OCI-M1 (cell line): ENCODE data around the gene MXD1.

Experiments
- DNase-seq: peaks from one replicate; lab custom pipeline; 2025; lab: John Stamatoyannopoulos, UW

The MXD1 gene

DNA sequence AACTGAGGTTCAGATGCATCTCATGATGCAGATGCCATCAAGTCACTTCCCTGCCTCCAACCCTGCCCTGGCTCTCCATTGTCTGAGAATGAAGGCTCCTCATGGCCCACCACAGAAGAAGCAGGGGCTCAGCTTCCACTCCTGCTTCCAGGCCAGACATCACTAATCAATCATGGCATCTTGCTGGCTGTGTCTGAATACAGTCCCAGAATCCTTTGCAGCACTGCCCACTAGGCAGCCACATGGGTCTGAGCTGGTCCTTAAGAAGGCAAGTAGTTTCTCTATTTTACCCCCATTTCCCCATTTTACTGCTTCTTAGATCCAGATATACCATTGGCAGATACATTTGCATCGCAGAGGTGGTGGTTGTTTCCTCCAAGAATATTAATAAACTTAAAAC, 39.2 kb downstream of the MXD1 start:
- DNase-seq, result peak; percentile 2

DNA sequence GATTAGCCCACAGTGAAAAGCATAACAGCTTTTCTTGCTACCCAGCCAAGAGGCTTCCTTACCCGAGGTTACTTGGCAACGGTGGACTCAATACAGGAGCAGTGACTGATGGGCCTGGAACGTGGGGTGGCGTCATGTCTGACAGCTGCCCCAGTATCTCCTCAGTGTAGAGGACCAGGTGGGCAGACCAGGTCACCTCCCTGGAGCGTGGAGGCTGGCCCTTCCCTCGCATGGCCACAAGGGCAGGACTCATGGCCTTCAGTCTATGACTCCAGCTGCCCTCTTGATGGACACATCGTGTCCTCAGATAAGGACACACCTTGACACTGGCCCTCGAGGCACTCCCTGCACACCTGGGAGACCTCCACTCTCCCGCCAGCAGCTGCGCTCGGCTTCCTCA, 40.1 kb downstream of the MXD1 start:
- DNase-seq, result no peak

DNA sequence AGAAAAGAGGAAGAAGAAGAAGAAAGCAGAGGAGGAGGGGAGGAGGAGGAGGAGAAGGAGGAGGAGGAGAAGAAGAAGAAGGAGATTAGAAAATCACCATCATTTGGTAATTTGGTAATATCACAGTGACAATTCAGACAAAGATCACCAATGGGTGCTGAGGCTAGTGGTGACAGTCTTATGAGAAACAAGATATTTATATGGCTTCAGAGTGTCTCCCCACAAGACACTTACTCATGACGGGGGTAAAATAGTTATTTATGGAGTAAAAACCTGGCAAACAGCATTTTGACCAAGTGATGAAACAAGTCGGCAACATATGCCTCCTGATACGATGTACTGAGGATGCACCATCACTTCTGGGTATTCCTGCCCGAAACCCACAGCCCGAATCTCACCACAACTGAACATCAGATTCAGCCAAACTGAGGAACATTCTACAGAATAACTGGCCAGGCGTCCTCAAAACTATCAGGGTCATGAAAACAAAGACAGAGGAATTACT, 41.6 kb downstream of the MXD1 start:
- DNase-seq, result peak; percentile 71

DNA sequence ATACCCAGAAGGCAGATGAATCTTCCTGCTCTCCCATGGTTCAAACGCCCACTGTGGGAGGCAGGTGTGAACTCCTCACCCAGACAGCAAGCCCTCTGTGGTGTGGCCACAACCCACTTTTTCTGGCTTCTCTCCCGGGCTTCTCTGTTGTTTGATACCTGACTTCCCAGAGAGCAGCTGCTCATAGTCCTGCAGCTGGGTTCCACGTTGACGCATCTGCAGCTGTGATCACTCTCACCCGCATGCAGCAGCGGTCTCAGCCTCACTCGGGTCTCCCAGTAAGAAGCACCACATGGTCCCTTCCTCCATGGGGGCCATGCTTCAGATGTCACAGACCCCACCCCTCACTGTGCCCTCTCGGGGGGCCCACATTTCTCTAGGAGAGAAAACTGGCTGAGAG, 43.1 kb downstream of the MXD1 start:
- no peak for DNase-seq

- DNase-seq, result no peak
These were observed 43.6 kb downstream of the MXD1 start for GRCh38 chr2:69958480-69958879.

GRCh38 chr2:69959425-69959824, 44.5 kb downstream of the MXD1 start:
- DNase-seq, result no peak

GRCh38 chr2:69960821-69961220, 45.9 kb downstream of the MXD1 start:
- DNase-seq, result no peak

DNA sequence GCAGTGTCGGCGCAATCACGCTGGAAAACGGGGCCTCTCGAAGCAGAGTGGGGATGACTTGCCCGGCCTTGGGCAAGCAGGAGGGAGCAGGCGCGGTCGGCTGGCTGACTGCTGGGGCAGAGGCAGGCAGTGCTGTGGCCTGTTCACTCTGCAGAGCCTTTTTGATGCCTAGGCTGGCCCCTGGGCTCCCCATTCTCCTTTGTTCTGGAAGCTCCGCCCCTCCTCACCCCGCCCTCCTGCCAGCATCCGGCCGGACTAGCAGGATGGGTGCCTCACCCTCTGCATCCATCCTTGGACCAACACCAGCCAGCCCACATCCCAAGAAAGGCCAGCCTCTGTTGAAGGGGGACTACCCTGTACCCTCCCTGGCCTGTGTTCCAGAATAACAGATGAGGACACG, 46.6 kb downstream of the MXD1 start, which contains the start of gene ASPRV1:
ASPRV1 (minus strand) TSS at position 136 of the 400 bp plus-strand sequence. CDS start 195 bp downstream, outside the sequence.
- no peak for DNase-seq

- no peak for DNase-seq
These were observed 48.2 kb downstream of the MXD1 start for GRCh38 chr2:69962986-69963730.

GRCh38 chr2:69964353-69964841, 49.5 kb downstream of the MXD1 start:
- DNase-seq, result no peak

DNA sequence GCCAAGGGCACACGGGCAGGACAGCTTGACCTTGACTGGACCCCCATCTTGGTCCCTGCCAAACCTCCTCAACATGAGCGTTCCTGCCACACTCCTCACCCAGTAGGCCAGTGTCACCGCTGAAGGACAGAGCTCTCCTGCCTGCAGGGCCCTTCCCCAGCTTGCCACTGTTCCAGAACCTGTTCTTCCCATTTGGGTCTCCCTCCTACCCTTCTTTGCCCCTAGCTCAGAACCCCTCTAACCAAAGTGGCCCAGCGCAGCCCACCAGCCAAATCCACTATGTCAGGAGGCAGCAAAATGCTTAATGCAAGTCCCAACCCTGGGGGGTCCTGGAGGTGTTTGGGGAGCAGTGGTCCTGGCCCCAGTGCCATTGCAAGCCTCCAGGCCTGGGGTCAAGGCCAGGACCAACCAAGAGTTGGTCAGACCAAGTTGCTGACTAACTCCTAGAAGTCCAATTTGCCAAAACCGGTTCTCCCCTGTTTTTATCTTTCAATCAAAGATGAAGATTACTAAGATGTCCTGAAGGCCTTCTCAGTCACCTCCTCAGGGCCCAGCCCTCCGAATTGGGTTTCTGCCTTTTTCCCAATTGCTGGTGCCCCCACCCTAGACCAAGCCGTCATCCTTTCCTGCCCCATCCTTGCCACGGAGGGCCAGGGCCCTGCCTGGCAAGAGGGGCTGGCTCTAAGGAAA, 51.0 kb downstream of the MXD1 start:
- DNase-seq, result no peak

DNA sequence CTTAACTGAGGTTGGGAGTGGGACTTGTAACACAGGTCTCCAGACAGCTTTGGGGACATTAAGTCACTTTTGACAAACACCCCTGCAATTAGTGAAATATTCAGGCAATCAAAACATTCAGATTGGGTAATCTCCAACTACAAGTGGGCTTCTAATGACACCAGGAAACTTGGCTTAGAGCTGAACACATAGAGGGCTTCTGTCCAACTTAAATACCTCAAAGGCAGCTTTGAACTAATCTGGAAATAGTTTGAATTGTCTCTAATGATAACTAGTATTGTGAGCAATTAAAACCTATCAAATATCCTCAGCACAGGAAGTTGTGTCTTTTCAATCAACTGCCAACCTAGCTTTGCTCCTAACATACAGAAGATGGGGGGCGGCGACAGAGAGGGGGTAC, 51.6 kb downstream of the MXD1 start:
- no peak for DNase-seq

- DNase-seq, result no peak
These were observed 53.7 kb downstream of the MXD1 start for GRCh38 chr2:69968609-69969008.

DNA sequence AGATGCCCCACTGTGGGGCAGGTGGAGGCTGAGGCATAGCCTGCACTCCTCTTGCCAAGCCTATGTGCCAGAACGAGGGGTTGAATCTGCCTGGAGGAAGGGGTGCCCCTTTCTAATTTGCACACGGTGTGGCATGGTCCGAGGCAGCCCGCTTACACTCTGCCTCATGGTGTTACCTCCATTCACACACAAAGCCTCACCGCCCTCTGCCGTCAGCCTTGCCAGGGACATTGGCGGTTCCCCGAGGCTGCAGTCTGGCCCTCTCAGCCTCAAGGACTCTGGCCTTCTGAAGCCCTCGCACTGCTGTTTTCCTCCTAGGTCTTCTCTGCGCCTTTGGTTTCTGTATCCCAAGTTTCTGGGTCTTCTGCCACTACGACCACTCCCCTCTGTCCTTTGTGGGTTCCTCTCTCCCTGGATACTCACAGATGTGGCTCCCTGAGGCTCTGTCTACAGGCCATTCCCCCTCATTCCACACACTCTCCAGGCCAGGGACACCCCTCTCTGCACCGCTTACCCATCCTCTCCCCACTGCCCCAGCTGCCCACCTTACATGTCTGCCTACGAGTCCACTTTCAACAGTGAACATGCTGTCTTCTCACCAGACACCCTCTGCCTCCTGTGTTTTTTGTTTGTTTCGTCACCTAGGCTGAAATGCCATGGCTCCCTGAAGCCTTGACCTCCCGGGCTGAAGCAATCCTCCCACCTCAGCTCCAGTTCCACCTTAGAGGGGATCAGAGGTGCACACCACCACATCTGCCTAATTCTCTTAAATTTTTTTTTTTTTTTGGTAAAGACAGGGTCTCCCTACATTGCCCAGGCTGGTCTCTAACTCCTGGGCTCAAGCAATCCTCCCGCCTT, 54.4 kb downstream of the MXD1 start:
- DNase-seq, result no peak

DNA sequence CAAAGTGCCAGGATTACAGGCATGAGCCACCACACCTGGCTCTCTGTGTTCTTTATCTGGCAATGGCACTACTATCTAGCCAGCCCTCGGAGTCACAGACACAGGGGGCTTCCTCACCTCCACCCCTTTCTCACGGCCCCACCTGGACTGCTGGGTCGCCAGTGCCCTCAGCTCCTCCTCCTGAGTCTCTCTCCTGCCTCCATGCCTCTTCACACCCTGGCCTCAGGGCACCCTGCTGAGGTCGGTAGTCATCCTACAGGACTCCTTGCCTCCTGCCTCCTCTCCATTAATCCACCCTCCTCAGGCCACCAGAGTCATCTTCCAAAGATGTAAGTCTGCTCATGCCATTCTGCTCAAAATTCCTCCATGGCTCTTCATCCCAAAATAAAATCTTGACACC, 55.1 kb downstream of the MXD1 start:
- no peak for DNase-seq

GRCh38 chr2:69972822-69973221, 57.9 kb downstream of the MXD1 start:
- no peak for DNase-seq

DNA sequence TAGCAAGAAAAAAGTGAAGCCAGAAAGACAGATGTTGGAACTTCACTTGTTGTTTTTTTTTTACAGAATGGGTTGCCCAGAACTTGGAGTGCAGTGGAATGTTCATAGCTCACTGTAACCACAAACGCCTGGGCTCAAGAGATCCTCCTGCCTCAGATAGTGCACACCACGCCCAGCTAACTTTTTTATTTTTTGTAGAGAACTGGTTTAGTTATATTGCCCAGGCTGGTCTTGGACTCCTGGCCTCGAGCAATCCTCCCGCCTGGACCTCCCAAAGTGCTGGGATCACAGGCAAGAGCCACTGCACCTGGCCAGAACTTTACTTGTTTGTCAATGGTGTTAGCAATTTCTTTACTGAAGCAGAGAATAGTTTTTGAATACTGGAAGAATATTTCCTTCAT, 58.4 kb downstream of the MXD1 start:
- peak; percentile 89 for DNase-seq

GRCh38 chr2:69975136-69975852, 60.4 kb downstream of the MXD1 start:
- no peak for DNase-seq

- peak; percentile 85 for DNase-seq
These were observed 61.0 kb downstream of the MXD1 start for GRCh38 chr2:69975853-69976462.

DNA sequence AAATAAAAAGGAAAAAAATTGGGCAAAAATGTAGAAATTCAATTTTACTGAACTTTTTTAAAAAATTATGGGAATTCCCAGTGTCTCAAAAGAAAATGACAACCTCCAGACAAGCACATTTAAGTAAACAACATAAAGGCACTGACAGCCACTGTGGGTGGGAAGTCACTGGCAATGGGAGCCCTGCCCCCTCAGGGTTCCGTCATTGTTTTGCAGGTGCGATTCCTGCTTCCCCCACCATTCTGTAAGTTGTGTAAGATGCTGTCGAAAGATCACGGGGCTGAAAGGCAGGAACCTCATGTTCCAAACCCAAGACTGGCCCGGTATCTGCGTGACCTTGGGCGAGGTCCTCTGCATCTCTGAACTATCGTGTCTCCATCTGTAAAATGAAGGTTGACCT, 62.3 kb downstream of the MXD1 start:
- DNase-seq, result no peak

DNA sequence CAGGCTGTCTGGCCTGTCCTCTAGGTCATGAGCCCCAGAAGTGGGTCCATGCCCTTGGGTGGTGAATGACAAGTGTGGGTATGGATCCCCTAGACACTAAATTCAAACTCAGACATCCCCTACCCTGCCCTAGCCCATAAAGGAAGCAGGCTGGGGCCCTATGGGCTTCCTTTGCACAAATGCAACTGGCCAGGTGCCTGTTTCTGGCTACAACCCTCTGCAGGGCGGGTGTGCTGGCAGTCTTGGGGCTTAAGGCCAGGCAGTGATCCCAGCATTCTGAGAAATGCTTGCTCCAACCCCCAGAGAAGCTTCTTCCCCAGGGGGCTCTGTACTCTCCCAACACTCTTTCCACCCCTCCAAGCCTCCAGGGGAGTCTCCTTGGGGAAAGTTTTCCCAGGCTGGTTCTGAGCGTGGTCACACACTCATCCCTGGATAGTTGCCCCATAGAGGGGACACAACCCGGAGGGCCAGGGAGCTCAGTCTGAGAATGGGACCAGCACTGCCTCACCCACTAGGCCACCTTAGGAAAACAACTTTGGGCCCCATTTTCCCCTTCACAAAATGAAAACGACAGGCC, 63.1 kb downstream of the MXD1 start:
- DNase-seq, result peak; percentile 50
